SK-MEL-5 (cell line): Measurements from ENCODE around the gene CIC. TPM values are rescaled to one million over a fixed set of nuclear protein-coding genes. Genes with fewer than 3 reads are reported as not detected.

Experiments used
- DNase-seq: peaks from one replicate; pipeline ENCODE4 v3.0.0-alpha.2; 2016; ENCODE audit warnings: low read depth, low spot score
- in situ Hi-C: cut with HindIII; loops from 2 replicates; pipeline ENCODE4 v1.10.0; 2016; ENCODE audit warnings: low sequenced_read_pairs, high pct_unique_total_duplicates, low pct_unique_long_range_greater_than_20kb
- polyA plus RNA-seq, 2 experiments: library from polyadenylated mRNA; depleted of rRNA; stranded (reverse); fragments of >200 nt; gene quantifications; 2 replicates each; pipeline ENCODE4 v1.2.3, GENCODE V29; 2015
- total RNA-seq: library from RNA; depleted of rRNA; stranded (reverse); fragments of >200 nt; shearing (Covaris generic); gene quantifications from 2 replicates; pipeline ENCODE4 v1.2.3, GENCODE V29; 2014; rRNA removed

Gene CIC
- total RNA-seq = 5.2 and 11.3 TPM in 2 replicates
- polyA plus RNA-seq (2015; cell fraction: cytosol; rRNA removed) = 45.4 and 60.9 TPM in 2 replicates
- polyA plus RNA-seq (2015; cell fraction: nucleus; rRNA removed) = 36.8 and 45.9 TPM in 2 replicates

DNA sequence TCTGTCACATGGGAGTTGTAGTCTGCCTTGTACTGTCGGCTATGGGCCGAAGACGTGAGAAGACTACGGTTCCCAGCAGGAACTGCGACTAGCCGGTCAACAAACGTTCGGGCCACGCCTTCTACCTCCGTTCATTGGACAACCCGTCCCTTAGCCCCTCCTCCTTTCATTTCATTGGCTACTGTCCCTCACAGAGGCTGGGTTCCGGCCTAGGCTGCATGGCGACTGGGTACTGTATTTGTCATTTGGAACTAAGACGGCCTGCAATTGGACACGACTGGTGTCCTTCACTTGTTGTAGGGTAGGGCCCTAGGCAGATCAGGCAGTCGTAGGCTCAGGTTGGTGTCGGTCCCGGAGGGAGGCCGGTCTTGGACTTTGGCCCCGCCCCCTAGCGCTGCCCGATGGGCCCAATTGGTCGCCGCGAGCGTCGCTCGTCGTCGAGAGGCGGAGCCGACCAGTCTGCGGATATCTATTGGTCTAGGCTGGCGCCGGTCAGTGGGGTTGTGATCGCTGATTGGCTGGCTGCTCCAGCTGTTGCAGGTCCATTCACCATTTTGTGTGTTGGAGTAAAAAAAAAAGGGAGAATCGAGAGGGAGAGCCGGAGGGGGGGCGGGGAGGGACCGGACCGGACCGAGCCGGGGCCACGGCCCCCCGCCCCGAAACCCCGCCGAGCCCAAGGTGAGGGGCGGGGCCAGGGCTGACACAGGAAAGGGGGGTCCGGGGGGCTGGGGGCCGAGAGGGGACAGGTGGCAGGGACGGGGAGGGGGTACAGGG is at the start of gene CIC:
CIC (plus strand) TSS at position 549 of the 774 bp plus-strand sequence. CDS start 2,532 bp downstream, outside the sequence.
- in situ Hi-C loops = no loop called here
- DNase-seq = peak; percentile 100

GRCh38 chr19:42219812-42220750 is 49.0 kb upstream of the CIC start, which contains the start of gene ZNF526:
Gene ZNF526, plus strand, starts transcription at chr19:42220312. Its CDS starts 4,092 bp downstream, at chr19:42224404.
- in situ Hi-C loops = no loop called here
- DNase-seq = peak; percentile 96

- in situ Hi-C loops = no loop called here
These were observed 48.3 kb upstream of the CIC start for GRCh38 chr19:42220751-42221097.

GRCh38 chr19:42224940-42225717 is 43.9 kb upstream of the CIC start:
- in situ Hi-C loops = no loop called here
- DNase-seq = no peak

More at GRCh38 chr19:42220751-42221097, 48.3 kb upstream of the CIC start:
- no peak for DNase-seq

DNA sequence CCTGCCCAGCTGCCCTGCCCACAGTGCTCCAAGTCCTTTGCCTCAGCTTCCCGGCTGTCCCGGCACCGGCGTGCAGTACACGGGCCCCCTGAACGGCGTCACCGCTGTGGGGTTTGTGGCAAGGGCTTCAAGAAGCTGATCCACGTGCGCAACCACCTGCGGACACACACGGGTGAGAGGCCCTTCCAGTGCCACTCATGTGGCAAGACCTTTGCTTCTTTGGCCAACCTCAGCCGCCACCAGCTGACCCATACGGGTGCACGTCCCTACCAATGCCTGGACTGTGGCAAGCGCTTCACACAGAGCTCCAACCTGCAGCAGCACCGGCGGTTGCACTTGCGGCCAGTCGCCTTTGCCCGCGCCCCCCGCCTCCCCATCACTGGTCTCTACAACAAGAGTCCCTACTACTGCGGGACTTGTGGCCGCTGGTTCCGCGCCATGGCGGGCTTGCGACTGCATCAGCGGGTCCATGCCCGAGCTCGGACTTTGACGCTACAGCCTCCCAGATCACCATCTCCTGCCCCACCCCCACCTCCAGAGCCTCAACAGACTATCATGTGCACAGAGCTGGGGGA is 43.2 kb upstream of the CIC start:
- in situ Hi-C loops = no loop called here
- DNase-seq = no peak

GRCh38 chr19:42226886-42227285 is 42.2 kb upstream of the CIC start:
- in situ Hi-C loops = no loop called here
- DNase-seq = no peak

- no peak for DNase-seq
- in situ Hi-C loops = no loop called here
These were observed 40.4 kb upstream of the CIC start for GRCh38 chr19:42228641-42229040.

GRCh38 chr19:42229301-42229854 is 39.7 kb upstream of the CIC start:
- in situ Hi-C loops = no loop called here
- DNase-seq = no peak

GRCh38 chr19:42229855-42230351 is 39.1 kb upstream of the CIC start:
- DNase-seq = peak; percentile 35
- in situ Hi-C loops = no loop called here

- DNase-seq = no peak
- in situ Hi-C loops = no loop called here
These were observed 38.5 kb upstream of the CIC start for GRCh38 chr19:42230571-42230970.

- no peak for DNase-seq
- in situ Hi-C loops = no loop called here
These were observed 36.6 kb upstream of the CIC start for GRCh38 chr19:42232435-42232834.

GRCh38 chr19:42233106-42233505 is 35.9 kb upstream of the CIC start:
- DNase-seq = no peak
- in situ Hi-C loops = no loop called here

DNA sequence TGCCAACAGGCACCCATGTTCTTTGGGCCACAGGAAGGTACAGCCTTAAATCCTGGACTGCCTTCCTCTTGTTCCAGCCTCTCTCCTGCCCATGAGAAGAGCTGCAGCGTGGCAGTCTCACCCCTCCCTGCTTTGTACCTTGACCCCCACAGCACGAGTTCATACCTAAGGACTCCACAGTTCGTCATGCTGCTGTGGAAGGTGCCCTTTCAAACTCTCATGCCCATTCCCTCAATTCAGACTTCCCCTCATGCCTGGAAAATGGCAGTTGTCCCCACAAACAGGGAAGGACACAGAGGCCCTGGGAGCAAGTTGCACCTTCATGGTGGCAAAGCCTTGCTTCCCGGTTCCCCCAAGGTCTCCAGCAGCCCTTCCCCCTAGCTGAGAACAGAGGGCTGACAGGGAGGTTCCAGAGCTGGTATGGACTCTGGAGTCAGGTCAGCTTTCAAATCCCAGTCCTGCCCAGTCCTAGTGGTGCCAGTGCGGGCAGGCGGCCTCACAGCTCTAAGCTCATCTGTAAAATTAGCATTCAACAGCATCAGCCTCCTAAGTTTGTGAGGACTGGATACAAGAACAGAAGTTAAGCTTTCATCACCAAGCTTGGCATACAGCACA is 35.3 kb upstream of the CIC start:
- DNase-seq = no peak
- in situ Hi-C loops = no loop called here

GRCh38 chr19:42234364-42234763 is 34.7 kb upstream of the CIC start:
- no peak for DNase-seq
- in situ Hi-C loops = no loop called here

DNA sequence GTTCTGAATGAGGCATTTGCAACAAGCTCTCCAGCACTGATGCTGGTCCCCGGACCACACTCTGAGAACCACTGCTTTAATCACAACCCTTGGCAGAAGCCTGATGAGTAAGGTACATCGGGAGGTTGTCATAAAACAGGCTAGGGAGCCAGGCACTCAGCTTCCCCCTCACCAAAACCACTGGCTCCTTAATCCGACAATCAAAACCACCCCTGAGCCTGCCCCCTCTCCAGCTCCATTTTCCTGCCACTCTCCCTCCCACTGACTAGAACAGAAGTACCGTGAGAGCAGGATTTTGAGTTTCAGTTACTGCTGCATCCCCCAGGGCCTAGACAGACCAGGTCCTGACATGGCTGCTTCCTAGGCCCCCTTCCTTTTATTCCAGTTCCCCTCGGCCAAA is 33.9 kb upstream of the CIC start:
- DNase-seq = no peak
- in situ Hi-C loops = no loop called here

GRCh38 chr19:42239544-42240220 is 29.4 kb upstream of the CIC start:
- in situ Hi-C loops = no loop called here
- DNase-seq = no peak
